Measurements from ENCODE around the gene SMG7.

The SMG7 gene

DNA sequence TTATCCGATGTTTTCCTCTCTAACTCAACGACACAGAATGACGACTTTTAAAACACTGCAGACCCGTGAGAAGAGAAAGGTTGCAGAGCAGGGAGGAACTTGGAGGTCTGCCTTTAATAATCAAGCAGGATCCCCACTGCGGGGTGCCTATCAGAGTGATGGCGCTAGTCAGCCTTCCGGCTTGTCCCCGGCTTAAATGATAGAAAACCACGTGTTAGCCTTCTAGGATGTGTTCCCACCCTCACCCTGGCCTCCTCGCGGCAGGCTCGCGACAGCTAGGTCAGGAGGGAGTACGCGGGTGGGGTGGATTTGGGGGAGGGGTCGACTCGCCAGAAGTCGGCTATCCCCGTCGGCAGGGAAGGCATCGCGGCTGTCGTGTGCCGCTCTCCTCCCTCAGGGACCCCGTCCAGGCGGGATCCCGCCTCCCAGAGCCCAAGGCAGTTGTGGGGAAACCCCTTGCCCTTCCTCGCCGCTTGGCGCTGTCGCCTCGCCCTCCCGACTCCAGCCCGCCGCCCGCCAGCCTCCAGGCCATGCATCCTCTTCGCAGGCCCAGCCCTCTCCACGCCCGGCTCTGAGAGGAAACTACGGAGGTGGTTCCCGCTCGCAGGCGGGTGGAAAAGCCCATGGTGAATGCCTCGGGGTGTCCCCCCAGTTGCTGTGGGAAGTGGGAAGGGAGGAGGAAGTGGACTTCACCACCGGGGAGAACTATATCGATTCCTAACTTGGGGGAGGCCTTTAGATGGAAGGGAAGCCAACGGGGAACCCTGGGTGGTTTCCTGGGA, 1.1 kb upstream of the SMG7 start:
- DNase-seq: peak; percentile 44 to 62 (median 56)

DNA sequence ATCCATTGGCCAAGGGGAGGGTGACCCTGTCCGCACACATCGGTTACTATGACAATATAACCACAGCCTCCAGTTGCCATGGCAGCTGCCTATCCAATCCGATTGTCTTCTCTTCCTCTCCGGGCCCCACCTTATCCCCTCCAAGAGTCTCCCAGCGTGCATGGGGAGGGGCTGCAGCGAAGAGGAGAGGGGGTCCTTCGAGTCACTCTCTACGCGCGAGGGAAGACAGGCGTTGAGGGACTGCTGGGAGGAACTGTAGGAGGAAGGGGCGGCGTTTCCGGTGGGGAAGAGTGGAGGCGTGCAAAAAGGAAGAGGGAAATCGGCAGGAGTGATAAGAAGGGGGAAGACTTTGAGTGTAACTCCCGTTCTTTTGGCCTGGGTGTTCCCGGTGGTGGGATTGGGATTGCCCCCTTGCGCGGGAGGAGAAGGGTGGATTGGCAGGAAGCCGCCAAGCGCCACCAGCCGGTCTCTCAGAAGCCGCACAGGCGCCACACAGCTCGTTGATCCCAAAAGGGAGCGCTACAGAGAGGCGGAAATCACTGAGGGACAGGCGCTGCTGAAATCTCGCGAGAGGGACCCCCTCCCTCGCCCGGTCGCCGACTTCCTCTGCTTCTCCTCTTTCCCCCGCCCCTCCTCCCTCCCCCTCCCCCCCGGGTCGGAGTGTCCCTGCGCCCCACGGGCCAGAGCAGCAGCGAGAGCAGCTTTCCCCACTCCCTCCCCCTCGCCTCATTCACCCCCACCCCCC, 384 bp upstream of the SMG7 start:
- DNase-seq: peak; percentile 92 to 95 (median 95)

DNA sequence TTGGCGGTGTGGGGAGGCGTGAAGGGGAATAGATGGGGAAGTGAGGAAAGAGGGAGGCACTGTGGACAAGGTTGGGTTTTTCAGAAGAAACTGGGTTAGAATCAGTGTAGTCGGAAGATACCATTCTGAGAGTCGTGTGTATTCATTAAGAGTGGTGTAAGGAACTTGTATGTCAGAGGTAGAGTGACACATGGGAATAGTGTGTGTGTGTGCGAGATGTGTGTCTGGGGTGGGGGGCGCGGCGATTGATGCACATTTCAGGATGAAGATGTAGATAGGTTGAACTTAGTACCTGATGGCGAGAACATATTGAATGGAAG, 878 bp downstream of the SMG7 start:
- DNase-seq: no peak

DNA sequence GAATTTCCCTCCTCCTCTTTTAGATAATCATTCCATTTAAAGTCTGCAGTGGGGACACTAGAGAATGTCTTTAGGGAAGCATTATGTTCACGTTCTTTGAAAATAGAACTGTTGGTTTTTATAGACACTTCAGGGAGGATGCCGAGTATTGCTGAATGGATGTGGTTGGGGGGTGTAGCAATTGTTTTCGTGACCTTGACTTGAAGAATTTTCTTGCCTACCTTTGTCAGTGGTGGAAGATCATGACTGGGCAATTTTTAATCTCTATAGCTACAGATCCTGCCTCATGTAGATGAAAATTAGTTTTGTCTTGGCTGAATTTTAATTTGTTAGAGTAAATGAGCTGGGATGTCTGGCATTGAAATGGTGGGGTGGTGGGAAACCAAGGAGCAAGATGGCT, 3.8 kb downstream of the SMG7 start:
- DNase-seq: no peak

DNA sequence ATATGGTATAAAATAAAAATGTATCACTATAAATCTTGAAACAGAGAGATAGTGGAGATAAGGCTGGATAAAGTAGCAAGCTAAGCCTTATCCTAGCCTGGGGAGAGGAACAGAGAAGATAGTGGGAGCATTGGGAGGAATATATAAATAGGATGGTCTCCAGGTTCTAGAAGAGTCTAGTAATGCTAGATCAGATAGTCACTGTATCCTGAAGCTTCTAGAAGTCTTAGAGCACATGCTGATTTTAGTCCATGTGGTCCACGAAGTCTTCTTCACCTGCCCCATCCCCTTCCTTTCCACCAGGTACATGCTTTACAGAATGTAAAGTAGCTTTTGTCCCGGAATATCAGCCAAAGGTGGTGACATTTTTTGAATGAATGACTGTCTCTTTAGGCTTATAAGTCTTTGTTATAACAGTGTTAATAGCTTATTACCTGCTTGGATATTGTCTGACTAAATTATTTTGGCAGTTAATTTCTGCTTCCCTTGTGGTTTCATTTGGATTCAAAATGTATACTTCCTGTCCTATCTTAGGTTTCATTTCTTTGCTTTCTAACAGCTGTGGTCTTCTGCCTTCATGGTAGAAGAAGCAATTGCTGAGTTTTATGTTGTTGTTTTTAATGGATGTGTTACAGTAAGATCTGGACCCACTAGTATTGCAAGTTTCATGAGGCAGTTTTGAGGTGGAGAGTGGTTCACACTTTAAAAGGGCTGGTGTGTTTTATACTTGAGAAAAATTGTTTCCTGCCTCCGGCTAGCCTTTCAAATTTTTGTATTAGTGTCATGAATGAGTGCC, 5.9 kb downstream of the SMG7 start:
- no peak for DNase-seq

- DNase-seq: no peak
Observed at GRCh38 chr1:183480971-183481441, 8.7 kb downstream of the SMG7 start.

DNA sequence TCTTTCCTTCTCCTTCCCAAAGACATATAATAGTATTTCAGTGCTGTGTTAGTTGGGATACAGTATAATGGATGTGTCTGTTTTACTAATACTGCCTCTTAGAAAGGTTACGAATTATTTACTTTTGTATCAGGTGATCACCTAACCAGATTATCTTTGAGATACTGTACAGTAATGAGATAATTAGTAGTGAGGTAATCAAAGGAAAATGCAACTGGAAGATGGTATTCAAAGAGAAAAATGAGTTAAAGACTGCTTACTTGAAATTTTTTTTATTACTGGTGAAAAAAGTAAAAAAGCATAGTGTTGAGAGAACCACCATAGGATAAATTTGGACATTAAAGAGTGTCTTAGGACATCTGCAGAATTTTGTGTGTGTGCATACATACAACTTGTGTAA, 10.9 kb downstream of the SMG7 start:
- no peak for DNase-seq

DNA sequence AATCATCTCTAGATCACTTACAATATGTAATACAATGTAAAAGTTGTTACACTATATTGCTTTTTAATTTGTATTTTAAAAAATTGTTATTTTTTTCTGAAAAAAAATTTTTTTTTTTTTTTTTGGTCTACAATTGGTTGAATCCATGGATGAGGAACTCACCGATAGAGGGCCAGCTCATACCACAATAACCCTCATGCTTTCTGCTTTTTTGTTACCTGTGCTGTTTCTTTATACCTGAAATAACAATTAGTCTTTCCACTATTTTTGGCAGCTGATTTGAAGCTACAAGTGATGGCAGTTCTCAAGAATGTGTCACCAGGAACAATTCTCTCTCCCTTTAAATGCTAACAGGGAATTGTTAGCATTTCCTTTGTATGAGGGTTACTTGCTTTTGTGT, 12.0 kb downstream of the SMG7 start:
- DNase-seq: no peak

DNA sequence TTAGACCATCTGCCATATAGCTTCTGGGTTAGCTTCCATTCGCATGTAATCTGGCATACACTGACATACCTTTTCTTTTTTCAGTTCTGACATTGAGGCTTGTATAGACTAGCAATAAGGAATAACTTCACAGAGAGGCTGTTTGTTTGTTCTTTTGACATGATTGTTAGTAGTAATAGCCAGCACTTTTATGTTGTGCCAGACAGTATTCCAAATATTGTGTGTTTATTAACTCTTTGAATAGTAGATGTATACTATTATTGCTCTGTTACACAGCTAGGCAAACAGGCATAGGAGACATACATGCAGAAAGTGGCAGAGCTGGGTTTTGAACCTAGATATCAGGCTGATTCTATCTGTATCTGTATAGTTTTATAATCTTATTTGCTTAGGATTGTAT, 12.6 kb downstream of the SMG7 start:
- DNase-seq: no peak

DNA sequence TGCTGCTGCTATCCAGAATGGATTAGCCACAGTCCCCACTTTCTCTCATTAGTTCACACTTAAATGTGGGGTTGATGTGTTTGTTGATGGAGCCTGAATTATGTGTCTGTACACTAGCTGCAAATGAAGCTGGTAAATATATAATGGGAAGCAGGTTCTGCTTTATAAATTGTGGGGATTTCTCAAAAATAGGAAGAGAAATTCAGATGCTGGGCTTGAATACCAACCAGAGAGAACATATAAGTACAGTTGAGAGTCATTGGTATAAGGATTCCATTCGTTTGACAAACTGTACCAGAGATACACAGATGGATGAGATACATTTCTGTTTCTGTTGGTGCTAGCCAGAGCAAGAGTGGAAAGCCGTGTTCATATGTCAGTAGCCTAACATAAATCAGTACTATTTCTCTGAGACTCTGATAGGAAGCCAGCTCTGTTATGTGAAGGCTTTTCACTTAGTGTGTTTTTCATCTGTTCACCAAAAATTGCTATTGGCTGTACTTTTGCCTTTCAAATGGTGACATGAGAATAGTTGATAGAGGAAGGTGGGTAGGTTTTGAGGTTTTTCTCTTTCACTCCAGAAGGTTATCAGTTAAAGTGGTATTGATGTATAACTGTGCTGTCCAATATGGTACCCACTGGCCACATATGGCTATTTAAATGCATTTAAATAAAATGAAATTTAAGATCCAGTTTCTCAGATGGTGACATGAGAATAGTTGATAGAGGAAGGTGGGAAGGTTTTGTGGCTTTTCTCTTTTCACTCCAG, 15.6 kb downstream of the SMG7 start:
- no peak for DNase-seq

DNA sequence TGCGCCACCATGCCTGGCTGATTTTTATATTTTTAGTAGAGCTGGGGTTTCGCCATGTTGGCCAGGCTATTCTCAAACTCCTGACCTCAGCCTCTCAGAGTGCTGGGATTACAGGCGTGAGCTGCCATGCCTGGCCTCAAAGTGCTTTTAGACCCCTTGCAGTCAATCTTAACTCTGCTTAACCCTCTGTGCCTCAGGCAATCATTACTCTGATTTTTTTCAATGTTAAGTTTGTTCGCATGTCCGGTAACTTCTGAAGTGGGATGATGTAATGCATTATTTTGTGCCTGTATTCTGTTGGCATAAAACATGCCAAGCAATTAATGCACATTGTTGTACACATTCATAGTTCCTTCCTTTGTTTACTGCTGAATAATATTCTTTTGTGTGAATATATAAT, 18.6 kb downstream of the SMG7 start:
- DNase-seq: no peak

GRCh38 chr1:183493540-183494245, 21.4 kb downstream of the SMG7 start:
- no peak for DNase-seq

DNA sequence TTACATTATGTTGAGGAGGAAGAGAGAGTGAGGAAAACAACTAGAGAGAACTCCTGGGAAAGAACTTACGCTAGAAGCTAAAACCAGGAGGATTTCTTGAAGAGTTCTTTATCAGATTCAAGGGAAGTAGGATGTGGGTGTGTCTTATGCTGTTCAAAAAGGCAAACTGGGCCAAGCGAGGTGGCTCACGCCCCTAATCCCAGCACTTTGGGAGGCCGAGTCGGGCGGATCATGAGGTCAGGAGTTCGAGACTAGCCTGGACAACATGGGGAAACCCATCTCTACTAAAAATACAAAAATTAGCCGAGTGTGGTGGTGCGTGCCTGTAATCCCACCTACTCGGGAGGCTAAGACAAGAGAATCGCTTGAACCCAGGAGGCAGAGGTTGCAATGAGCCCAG, 23.1 kb downstream of the SMG7 start:
- no peak for DNase-seq

- DNase-seq: no peak
Observed at GRCh38 chr1:183497218-183497617, 24.9 kb downstream of the SMG7 start.

DNA sequence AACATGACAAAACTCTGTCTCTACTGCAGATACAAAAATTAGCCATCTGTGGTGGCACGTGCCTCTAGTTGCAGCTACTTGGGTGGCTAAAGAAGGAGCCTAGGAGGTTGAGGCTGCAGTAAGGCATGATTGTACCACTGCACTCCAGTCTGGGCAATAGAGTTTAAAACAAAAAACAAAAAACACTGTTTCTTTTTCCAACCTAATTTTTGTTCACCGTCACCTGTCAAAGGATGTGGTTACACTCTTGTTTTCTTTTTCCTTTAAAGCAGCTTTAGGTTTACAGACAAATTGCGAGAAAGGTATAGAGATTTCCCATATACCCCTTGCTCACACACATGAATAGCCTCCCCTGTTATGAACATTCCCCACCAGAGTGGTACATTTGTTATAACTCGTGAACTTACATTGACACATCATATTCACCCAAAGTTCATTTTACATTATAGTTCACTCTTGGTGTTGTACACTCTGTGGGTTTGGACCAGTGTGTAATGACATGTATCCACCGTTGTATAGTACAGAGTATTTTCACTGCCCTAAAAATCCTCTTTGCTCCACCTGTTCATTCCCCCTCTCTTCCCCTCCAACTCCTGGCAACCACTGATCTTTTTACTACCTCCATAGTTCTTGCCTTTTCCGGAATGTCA, 26.2 kb downstream of the SMG7 start:
- DNase-seq: no peak

DNA sequence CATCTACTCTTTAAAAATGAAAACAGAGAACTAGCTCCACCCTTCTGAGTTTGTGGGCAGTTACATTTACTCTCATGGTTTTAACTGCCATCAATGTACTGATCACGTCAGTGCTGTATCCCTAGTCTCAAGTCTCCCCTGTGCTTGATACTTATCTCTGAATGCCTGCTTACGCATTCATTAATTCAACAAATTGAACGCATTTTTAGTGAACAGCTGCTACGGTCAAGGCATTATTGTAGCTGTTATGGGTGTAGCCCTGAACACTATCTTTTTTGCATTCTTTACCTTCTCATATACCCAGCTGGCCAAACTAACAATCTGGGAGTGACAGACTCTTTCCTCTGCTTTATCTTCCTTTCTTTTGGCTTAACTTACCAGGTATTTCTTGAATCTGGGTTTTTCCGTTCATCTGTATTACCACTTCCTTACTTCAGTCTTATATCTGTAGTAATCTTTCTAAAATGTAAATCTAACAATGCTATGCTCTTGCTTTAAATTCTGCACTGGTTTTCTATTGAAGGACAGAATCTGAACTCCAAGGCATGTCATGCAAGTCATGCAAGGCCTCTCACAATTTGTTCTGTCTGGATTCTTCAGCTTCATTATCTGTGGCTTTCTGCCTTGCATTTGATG, 33.3 kb downstream of the SMG7 start:
- no peak for DNase-seq

- DNase-seq: no peak
Observed at GRCh38 chr1:183506561-183506960, 34.3 kb downstream of the SMG7 start.

DNA sequence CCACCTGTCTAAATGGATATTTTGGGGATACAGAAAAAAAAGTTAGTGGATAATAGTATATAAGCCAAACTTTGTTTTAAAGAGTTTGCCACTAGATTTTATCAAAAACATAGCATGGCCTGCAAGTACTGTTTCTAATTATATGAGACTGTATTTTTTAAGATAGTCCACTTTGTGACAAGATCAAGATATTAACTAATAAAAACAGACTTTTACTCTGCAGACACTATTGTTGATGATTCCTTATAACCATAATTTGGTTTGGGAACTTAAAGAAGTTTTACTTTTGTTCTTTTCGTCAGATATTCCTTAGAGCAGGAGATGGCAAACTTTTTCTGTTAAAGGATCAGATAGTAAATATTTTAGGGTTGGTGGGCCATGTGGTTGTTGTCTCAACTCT, 36.4 kb downstream of the SMG7 start:
- DNase-seq: no peak

GRCh38 chr1:183512450-183512849, 40.2 kb downstream of the SMG7 start:
- no peak for DNase-seq

DNA sequence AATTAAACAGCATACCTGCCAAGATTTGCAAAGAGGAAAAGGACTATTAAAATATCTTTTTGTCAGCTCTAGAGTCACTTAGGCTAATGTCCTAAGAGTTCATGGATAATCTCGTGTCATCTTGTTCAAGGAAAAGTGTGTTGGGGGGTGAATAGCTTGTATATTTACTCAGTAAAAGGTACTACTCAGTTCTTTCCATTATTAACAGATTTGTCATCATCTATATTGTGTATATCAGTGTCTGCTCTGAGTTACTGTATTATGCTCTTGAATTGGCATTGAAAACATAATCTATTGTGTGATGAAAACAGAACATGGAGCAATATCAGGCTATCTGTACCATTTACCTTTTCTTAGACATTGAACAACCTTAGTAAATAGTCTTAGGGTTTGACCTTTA, 41.9 kb downstream of the SMG7 start:
- no peak for DNase-seq

GRCh38 chr1:183515002-183515689, 42.8 kb downstream of the SMG7 start:
- no peak for DNase-seq
